ENCODE measurements around the gene UST.
"Not testable (repeated sequence)": the region's sequence is repeated elsewhere in the genome, so short reads cannot be mapped to it uniquely, and the experiment has no call there.

The UST gene

GRCh38 chr6:148736774-148737412, 9.9 kb upstream of the UST start:
- DNase-seq, result no peak

- no peak for DNase-seq
These were observed 9.0 kb upstream of the UST start for GRCh38 chr6:148737806-148738205.

GRCh38 chr6:148738946-148739821, 7.6 kb upstream of the UST start:
- DNase-seq, result no peak

GRCh38 chr6:148739822-148740128, 7.1 kb upstream of the UST start:
- DNase-seq, result no peak

- no peak for DNase-seq
These were observed 3.4 kb upstream of the UST start for GRCh38 chr6:148743476-148743875.

- no peak for DNase-seq
These were observed 904 bp upstream of the UST start for GRCh38 chr6:148745926-148746325.

GRCh38 chr6:148747145-148747470, 278 bp downstream of the UST start:
- no peak for DNase-seq

GRCh38 chr6:148747471-148748165, 788 bp downstream of the UST start:
- no peak for DNase-seq

- DNase-seq, result no peak
These were observed 2.8 kb downstream of the UST start for GRCh38 chr6:148749674-148750073.

- DNase-seq, result no peak
These were observed 4.3 kb downstream of the UST start for GRCh38 chr6:148750838-148751792.

GRCh38 chr6:148751793-148752170, 5.0 kb downstream of the UST start:
- DNase-seq, result no peak

GRCh38 chr6:148755379-148755778, 8.5 kb downstream of the UST start:
- DNase-seq, result not testable (repeated sequence)

GRCh38 chr6:148757944-148758480, 11.2 kb downstream of the UST start:
- DNase-seq, result no peak

GRCh38 chr6:148758492-148758891, 11.7 kb downstream of the UST start:
- DNase-seq, result no peak

GRCh38 chr6:148760258-148760534, 13.4 kb downstream of the UST start:
- DNase-seq, result no peak

GRCh38 chr6:148760568-148761526, 14.0 kb downstream of the UST start:
- DNase-seq, result no peak

- no peak for DNase-seq
These were observed 14.7 kb downstream of the UST start for GRCh38 chr6:148761527-148762011.

GRCh38 chr6:148762231-148762630, 15.4 kb downstream of the UST start:
- DNase-seq, result no peak

- DNase-seq, result not testable (repeated sequence)
These were observed 17.6 kb downstream of the UST start for GRCh38 chr6:148764259-148765020.

- no peak for DNase-seq
These were observed 19.3 kb downstream of the UST start for GRCh38 chr6:148765898-148766808.

Data from NCI-H1092 (cell line).